ENCODE data around the gene CDIPT.

GRCh38 chr16:29811170-29811895 lies 51.7 kb downstream of the CDIPT start:
- TF ChIP-seq, protein P1, sequence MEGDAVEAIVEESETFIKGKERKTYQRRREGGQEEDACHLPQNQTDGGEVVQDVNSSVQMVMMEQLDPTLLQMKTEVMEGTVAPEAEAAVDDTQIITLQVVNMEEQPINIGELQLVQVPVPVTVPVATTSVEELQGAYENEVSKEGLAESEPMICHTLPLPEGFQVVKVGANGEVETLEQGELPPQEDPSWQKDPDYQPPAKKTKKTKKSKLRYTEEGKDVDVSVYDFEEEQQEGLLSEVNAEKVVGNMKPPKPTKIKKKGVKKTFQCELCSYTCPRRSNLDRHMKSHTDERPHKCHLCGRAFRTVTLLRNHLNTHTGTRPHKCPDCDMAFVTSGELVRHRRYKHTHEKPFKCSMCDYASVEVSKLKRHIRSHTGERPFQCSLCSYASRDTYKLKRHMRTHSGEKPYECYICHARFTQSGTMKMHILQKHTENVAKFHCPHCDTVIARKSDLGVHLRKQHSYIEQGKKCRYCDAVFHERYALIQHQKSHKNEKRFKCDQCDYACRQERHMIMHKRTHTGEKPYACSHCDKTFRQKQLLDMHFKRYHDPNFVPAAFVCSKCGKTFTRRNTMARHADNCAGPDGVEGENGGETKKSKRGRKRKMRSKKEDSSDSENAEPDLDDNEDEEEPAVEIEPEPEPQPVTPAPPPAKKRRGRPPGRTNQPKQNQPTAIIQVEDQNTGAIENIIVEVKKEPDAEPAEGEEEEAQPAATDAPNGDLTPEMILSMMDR (conservative IDR thresholded peaks at IDR 0.05; ENCODE audit: low read depth, low read length): no peak
- no peak for TF ChIP-seq BHLHE40 (IDR thresholded peaks at IDR 0.05; ENCODE audit: low read depth, low read length)
- TF ChIP-seq RFX5 (IDR thresholded peaks at IDR 0.05; ENCODE audit: low read depth, low read length): no peak
- TF ChIP-seq CEBPB (IDR thresholded peaks at IDR 0.05; ENCODE audit: low read depth, low read length): no peak
- TF ChIP-seq SMC3 (IDR thresholded peaks at IDR 0.05; ENCODE audit: low read depth, low read length): no peak
- no peak for TF ChIP-seq RCOR1 (IDR thresholded peaks at IDR 0.05; ENCODE audit: insufficient replicate concordance, low read length)
- no peak for TF ChIP-seq POLR2A (IDR thresholded peaks at IDR 0.05; ENCODE audit: low read depth, low read length)
- TF ChIP-seq, protein P2, sequence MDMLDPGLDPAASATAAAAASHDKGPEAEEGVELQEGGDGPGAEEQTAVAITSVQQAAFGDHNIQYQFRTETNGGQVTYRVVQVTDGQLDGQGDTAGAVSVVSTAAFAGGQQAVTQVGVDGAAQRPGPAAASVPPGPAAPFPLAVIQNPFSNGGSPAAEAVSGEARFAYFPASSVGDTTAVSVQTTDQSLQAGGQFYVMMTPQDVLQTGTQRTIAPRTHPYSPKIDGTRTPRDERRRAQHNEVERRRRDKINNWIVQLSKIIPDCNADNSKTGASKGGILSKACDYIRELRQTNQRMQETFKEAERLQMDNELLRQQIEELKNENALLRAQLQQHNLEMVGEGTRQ (IDR thresholded peaks at IDR 0.05; ENCODE audit: low read depth, low read length): no peak
- TF ChIP-seq FOS (IDR thresholded peaks at IDR 0.05; ENCODE audit: low read depth, low read length): no peak
- TF ChIP-seq MXI1 (IDR thresholded peaks at IDR 0.05; ENCODE audit: borderline replicate concordance, low read depth, low read length): peak; percentile 61; the same call in 1 of the 2 replicates

All from IMR-90 (cell line).